WERI-Rb-1 (cell line): ENCODE measurements around the gene NBPF3.

ENCODE experiments used
- DNase-seq: peaks from one replicate; pipeline ENCODE4 v3.0.0-alpha.2; 2020
- H3K27ac ChIP-seq: fragments of 250-450 bp; sonication (Bioruptor Pico); 2 replicates; pipeline ENCODE4 v1.5.1; 2020; ENCODE audit warnings: mild to moderate bottlenecking, moderate library complexity
- H3K27me3 ChIP-seq: fragments of 250-450 bp; sonication (Bioruptor Pico); 2 replicates; pipeline ENCODE4 v1.5.1; 2021; ENCODE audit warnings: mild to moderate bottlenecking, low read depth, moderate library complexity; ENCODE audit not compliant: insufficient read depth, severe bottlenecking
- H3K36me3 ChIP-seq: fragments of 250-450 bp; sonication (Bioruptor Pico); 2 replicates; pipeline ENCODE4 v1.5.1; 2020; ENCODE audit warnings: mild to moderate bottlenecking, moderate library complexity
- H3K4me3 ChIP-seq: 2 replicates; pipeline ENCODE4 v1.5.1; 2011; ENCODE audit warnings: low read depth, mild to moderate bottlenecking, control low read depth, low read length
- H3K9me3 ChIP-seq: fragments of 250-450 bp; sonication (Bioruptor Pico); 2 replicates; pipeline ENCODE4 v1.5.1; 2021; ENCODE audit warnings: mild to moderate bottlenecking, moderate library complexity; ENCODE audit not compliant: severe bottlenecking
- TF ChIP-seq, protein P1 (sequence below): IDR thresholded peaks from 2 replicates; pipeline ENCODE4 v1.5.1; 2011; ENCODE audit warnings: low read depth, mild to moderate bottlenecking, control low read depth, inconsistent platforms, low read length

Gene NBPF3

DNA sequence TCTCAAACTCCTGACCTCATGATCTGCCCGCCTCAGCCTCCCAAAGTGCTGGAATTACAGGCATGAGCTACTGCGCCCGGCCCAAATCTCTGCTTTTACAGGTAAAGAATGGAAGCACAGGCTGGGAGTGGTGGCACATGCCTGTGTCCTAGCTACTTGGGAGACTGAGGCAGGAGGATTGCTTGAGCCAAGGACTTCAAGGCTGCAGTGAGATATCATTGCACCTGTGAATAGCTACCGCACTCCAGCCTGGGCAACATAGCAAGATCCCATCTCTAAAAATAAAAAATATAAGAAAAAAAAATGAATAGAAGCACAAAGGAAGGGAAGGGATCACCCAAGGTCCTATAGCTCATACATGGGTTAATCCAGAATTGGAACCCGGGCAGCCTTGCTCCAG lies 84.3 kb downstream of the NBPF3 start:
- H3K9me3 ChIP-seq = no peaks in the 10 kb centered on the region
- no peaks in the 10 kb centered on the region for H3K36me3 ChIP-seq
- H3K27ac ChIP-seq = no peak overlapping the region
- H3K4me3 ChIP-seq = no peak overlapping the region
- TF ChIP-seq, protein P1, sequence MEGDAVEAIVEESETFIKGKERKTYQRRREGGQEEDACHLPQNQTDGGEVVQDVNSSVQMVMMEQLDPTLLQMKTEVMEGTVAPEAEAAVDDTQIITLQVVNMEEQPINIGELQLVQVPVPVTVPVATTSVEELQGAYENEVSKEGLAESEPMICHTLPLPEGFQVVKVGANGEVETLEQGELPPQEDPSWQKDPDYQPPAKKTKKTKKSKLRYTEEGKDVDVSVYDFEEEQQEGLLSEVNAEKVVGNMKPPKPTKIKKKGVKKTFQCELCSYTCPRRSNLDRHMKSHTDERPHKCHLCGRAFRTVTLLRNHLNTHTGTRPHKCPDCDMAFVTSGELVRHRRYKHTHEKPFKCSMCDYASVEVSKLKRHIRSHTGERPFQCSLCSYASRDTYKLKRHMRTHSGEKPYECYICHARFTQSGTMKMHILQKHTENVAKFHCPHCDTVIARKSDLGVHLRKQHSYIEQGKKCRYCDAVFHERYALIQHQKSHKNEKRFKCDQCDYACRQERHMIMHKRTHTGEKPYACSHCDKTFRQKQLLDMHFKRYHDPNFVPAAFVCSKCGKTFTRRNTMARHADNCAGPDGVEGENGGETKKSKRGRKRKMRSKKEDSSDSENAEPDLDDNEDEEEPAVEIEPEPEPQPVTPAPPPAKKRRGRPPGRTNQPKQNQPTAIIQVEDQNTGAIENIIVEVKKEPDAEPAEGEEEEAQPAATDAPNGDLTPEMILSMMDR = no peak
- DNase-seq = no peak
- H3K27me3 ChIP-seq = no peaks in the 10 kb centered on the region

DNA sequence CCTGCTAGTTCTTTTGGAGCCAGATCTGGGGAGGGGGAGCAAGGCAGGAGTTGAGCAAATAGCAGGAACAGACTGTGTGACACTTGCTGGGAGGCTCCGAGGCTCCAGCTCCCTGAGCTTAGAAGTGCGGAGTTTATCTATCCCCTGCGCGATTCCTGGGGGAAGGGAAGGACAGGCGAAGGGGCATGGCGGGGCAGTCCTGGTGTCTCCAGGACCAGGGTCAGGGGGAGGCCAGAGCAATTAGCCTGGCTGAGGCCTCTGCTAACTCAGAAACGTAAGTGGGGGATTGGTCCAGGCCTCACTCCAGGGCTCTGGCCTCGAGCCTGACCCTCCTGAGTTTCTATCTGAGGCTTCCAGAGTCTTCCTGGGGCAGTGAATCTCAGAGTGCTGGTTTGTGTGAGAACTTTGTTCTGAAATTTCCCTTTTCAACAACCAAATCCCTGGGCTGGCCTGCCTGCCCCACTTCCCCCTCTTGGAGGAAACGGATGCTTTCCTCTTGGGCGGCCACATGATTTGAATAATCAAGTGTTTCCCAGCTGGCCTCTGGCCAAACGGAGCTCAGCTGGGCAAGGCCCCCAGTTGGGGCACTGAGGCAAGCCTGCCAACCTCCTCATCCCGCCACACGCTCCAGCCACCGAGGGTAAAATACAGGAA lies 84.9 kb downstream of the NBPF3 start:
- H3K36me3 ChIP-seq = no peaks in the 10 kb centered on the region
- no peak overlapping the region for H3K4me3 ChIP-seq
- H3K9me3 ChIP-seq = no peaks in the 10 kb centered on the region
- no peak overlapping the region for H3K27ac ChIP-seq
- TF ChIP-seq, protein P1 = no peak
- H3K27me3 ChIP-seq = no peaks in the 10 kb centered on the region
- DNase-seq = no peak

DNA sequence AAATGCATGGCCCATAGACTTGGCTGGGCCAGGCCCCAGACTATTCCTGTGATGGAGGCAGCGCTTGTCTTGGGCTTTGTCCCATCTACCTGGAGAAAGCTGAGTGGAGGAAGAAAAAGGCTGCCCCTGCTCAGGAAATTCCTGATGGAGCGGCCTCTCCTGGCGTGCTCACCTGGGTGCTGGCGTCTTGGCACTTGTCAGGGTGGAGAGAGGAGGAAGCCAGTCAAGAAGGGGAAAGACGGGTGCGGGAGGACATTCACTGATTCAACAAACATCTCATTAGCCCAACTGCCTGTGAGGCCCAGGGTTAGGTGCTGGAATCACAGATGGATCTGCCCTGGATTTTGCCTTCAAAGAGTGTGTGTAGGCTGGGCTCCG lies 85.4 kb downstream of the NBPF3 start:
- DNase-seq = no peak
- Histone ChIP-seq H3K9me3 (no peaks in the 10 kb centered on the region), H3K36me3 (no peaks in the 10 kb centered on the region), H3K27ac (no peak overlapping the region), H3K4me3 (no peak overlapping the region), H3K27me3 (no peaks in the 10 kb centered on the region)
- TF ChIP-seq, protein P1 = no peak

DNA sequence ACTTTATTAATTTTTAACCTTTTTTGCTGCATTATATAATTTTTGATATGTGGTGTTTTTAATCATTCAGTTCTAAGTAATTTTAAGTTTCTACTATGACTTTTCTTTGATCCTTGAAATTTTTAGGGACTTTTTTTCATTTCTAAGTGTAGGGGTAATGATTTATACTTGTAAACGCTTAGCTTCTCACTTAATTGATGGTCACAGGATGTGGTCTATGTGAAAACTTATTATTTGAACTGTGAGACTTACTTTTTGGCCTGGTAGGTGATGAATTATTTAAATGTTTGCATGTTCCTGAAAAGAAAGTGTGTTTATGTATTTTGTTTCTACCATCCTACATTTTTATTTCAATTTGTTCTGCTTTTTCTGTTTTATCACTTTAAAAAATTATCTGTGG lies 86.5 kb downstream of the NBPF3 start:
- Histone ChIP-seq H3K4me3 (no peak overlapping the region), H3K27ac (no peak overlapping the region), H3K36me3 (no peaks in the 10 kb centered on the region), H3K27me3 (no peaks in the 10 kb centered on the region), H3K9me3 (no peaks in the 10 kb centered on the region)
- TF ChIP-seq, protein P1 = no peak
- no peak for DNase-seq

DNA sequence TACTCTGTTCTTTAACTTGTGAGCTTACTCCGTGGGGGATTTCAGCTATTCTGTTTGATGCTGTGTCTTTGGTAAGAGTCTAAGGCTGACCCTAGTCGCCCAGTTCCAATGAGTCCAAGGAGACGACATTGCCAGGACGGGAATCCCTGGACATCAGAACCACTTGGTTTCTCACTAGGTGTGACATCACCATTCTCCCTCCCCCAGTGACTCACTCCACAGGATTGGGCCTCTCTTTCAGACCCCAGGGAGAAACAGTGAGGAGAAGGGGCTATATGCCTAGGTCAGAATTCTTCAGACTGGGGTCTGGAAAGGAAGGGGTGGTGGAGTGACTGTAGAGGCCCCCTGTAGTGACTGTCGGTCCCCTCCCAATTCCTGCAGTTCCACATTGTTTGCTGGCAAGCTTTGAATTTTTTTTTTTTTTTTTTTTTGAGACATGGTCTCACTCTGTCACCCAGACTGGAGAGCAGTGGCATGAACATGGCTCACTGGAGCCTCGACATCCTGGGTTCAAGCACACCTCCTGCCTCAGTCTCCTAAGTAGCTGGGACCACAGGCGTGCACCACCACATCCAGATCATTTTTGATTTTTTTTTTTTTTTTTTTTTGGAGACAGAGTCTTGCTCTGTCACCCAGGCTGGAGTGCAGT lies 90.6 kb downstream of the NBPF3 start:
- H3K4me3 ChIP-seq = no peak overlapping the region
- no peak for DNase-seq
- no peaks in the 10 kb centered on the region for H3K27me3 ChIP-seq
- H3K9me3 ChIP-seq = no peaks in the 10 kb centered on the region
- TF ChIP-seq, protein P1 = no peak
- no peak overlapping the region for H3K27ac ChIP-seq
- no peaks in the 10 kb centered on the region for H3K36me3 ChIP-seq

DNA sequence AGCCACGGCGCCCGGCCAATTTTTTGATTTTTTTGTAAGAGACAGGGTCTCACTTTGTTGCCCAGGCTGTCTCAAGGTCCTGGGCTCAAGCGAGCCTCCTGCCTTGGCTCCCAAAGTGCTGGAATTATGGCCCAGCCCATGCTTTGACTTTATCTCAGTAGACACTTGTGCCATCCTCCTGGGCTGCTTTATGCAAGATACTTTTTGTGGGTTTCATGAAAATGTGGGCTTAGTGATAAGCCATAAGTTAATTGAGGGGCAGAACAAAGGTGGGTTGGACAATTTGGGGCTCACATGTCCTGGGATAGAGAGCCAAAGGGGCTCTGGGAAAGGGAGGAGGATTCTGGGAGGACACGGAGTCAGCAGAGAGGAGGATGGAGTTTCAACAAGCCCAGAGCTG lies 91.3 kb downstream of the NBPF3 start:
- Histone ChIP-seq H3K4me3 (no peak overlapping the region), H3K36me3 (no peaks in the 10 kb centered on the region), H3K27ac (no peak overlapping the region), H3K9me3 (no peaks in the 10 kb centered on the region), H3K27me3 (no peaks in the 10 kb centered on the region)
- no peak for DNase-seq
- TF ChIP-seq, protein P1 = no peak
